Endothelial cell (in vitro differentiated cells): ENCODE measurements around the gene COL19A1. TPM values are rescaled to one million over a fixed set of nuclear protein-coding genes. Genes with fewer than 3 reads are reported as not detected.

Experiments
- DNase-seq: peaks from one replicate; pipeline ENCODE4 v3.0.0; 2021; ENCODE audit warnings: low spot score
- H3K27ac Mint-ChIP-seq: one replicate; pipeline ENCODE4 v1.8.0; 2021; ENCODE audit warnings: mixed read lengths, inconsistent platforms; ENCODE audit not compliant: unreplicated experiment
- H3K27me3 Mint-ChIP-seq: one replicate; pipeline ENCODE4 v1.8.0; 2021; ENCODE audit warnings: mild to moderate bottlenecking, moderate library complexity, mixed read lengths, inconsistent platforms; ENCODE audit not compliant: unreplicated experiment
- H3K36me3 Mint-ChIP-seq: one replicate; pipeline ENCODE4 v1.8.0; 2021; ENCODE audit warnings: mild to moderate bottlenecking, low read depth, mixed read lengths, inconsistent platforms; ENCODE audit not compliant: unreplicated experiment
- H3K4me1 Mint-ChIP-seq: one replicate; pipeline ENCODE4 v1.8.0; 2021; ENCODE audit warnings: mild to moderate bottlenecking, mixed read lengths, inconsistent platforms; ENCODE audit not compliant: unreplicated experiment
- H3K4me3 Mint-ChIP-seq: one replicate; pipeline ENCODE4 v1.8.0; 2021; ENCODE audit warnings: mild to moderate bottlenecking, mixed read lengths, inconsistent platforms; ENCODE audit not compliant: unreplicated experiment
- H3K9me3 Mint-ChIP-seq: one replicate; pipeline ENCODE4 v1.8.0; 2021; ENCODE audit warnings: mixed read lengths, inconsistent platforms; ENCODE audit not compliant: unreplicated experiment
- total RNA-seq: library from RNA; stranded (reverse); fragmentation: NEBNext Ultra II Directional; extraction: Animal tissue kit (Norgen Biotek cat#: 25700); gene quantifications from one replicate; pipeline ENCODE4 v1.2.1, GENCODE V29; 2021; ENCODE audit not compliant: unreplicated experiment
- TF ChIP-seq, protein P1 (sequence below): fragments of 200-600 bp; sonication (generic); IDR thresholded peaks from one replicate; pipeline ENCODE4 v1.5.0; 2021; ENCODE audit warnings: antibody characterized with exemption; ENCODE audit not compliant: unreplicated experiment

COL19A1 gene
- total RNA-seq, 1 donor from 2014 or later = 0.33 TPM

- Mint-ChIP-seq H3K36me3 (no peaks in the 10 kb centered on the region), H3K4me1 (peaks cover 11% of the 10 kb centered on the region), H3K27me3 (no peaks in the 10 kb centered on the region), H3K27ac (no peak overlapping the region), H3K9me3 (no peaks in the 10 kb centered on the region), H3K4me3 (no peak overlapping the region)
- peak; percentile 69 for DNase-seq
- TF ChIP-seq, protein P1, sequence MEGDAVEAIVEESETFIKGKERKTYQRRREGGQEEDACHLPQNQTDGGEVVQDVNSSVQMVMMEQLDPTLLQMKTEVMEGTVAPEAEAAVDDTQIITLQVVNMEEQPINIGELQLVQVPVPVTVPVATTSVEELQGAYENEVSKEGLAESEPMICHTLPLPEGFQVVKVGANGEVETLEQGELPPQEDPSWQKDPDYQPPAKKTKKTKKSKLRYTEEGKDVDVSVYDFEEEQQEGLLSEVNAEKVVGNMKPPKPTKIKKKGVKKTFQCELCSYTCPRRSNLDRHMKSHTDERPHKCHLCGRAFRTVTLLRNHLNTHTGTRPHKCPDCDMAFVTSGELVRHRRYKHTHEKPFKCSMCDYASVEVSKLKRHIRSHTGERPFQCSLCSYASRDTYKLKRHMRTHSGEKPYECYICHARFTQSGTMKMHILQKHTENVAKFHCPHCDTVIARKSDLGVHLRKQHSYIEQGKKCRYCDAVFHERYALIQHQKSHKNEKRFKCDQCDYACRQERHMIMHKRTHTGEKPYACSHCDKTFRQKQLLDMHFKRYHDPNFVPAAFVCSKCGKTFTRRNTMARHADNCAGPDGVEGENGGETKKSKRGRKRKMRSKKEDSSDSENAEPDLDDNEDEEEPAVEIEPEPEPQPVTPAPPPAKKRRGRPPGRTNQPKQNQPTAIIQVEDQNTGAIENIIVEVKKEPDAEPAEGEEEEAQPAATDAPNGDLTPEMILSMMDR = peak; percentile 17
Observed at GRCh38 chr6:70166088-70166958, 300.0 kb downstream of the COL19A1 start.

DNA sequence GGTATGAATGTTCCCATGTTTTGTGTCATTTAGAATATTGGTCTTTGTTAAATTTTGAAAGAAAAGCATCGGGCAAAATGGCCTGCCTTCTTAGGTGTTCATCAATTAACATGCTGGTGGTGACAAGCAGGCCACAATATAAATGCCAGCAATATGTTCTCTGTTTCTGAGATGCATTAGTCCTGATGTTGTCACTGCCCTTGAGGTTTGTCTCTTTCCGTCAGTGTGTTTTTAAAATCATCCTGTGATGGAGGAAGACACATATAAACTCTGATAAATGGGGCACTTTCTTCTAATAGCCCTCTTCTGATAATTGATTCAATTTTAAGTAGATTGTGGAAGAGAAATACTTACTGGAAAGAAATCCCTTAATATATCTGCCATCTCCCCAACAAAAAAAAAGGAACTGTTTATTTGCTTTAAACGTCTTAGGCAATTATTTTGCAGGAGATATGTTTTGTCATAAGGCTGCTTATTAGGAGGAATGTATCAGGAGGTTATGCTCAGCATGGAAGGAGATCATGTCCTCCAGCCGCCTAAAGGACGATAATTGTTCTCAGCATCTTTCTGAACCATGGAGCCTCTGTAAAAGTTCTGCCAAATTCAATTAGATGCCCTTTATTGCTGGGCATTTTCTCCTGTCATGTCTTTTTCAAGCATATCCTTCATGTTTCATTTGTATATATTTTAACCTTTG lies 302.5 kb downstream of the COL19A1 start:
- DNase-seq = no peak
- H3K27me3 Mint-ChIP-seq = no peaks in the 10 kb centered on the region
- H3K9me3 Mint-ChIP-seq = no peaks in the 10 kb centered on the region
- H3K4me1 Mint-ChIP-seq = peaks cover 10% of the 10 kb centered on the region
- no peak overlapping the region for H3K27ac Mint-ChIP-seq
- TF ChIP-seq, protein P1 = no peak
- H3K4me3 Mint-ChIP-seq = no peak overlapping the region
- no peaks in the 10 kb centered on the region for H3K36me3 Mint-ChIP-seq

DNA sequence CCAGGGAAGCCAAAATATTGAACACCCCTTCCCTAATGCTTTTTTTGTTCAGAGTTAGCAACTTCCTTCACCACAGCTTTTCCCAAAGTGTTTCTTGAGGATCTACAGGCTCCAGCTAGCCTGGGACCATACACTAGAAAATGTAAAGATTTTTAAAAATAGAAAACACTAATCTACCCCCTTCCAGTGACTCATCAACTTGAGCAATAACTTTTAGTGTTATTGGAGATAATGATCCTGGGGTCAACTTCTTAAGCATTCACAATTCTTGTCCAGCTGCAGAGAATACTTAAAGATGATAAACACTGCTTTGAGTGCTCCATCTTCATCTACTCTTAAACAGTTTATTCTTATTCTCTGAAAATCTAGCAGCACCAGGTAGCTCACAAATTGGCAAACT lies 304.9 kb downstream of the COL19A1 start:
- Mint-ChIP-seq H3K27me3 (no peaks in the 10 kb centered on the region), H3K4me3 (no peak overlapping the region), H3K9me3 (no peaks in the 10 kb centered on the region), H3K4me1 (peaks cover 7% of the 10 kb centered on the region), H3K36me3 (no peaks in the 10 kb centered on the region), H3K27ac (no peak overlapping the region)
- DNase-seq = no peak
- TF ChIP-seq, protein P1 = no peak

DNA sequence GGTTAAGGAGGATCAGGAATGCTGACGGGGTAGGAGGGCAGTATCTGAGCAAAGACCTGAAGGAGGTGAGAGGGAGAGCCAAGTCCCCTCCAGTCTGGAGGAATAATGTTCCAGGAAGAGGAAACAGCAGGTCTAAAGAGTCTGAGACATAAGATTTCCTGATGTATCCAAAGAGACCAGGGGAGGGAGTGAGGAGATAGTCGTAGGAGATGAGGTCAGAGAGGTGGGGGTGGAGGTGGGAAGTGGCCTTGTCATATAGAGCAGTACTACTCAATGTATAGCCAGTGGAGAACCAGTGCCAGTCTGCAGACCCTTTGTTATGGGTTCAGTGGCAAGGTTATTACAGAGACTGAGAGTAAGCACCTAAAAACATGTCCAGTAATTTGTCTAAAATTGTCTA lies 305.9 kb downstream of the COL19A1 start:
- no peaks in the 10 kb centered on the region for H3K36me3 Mint-ChIP-seq
- H3K4me1 Mint-ChIP-seq = peaks cover 6% of the 10 kb centered on the region
- no peaks in the 10 kb centered on the region for H3K27me3 Mint-ChIP-seq
- no peak overlapping the region for H3K4me3 Mint-ChIP-seq
- no peaks in the 10 kb centered on the region for H3K9me3 Mint-ChIP-seq
- peak overlapping the region; percentile 28 for H3K27ac Mint-ChIP-seq
- TF ChIP-seq, protein P1 = no peak
- peak; percentile 8 for DNase-seq

DNA sequence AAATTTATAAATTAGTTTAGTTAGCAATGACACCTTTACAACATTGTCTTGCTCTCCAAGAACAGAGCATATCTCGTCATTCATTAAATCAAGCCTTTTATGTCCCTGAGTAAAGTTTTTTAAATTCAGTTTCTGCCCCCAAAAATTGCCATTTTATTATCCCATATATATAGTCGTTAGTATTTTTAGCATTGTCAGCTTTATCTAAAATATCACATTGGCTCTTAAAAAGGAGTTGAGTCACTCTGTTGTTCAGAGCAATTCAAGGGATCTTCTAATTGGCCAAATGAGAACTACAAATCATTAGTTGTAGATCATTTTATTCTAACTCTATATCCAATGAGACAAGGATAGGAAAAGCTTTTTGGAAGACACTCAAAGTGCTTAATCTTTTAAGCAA lies 309.4 kb downstream of the COL19A1 start:
- Mint-ChIP-seq H3K4me3 (no peak overlapping the region), H3K9me3 (no peaks in the 10 kb centered on the region), H3K36me3 (no peaks in the 10 kb centered on the region), H3K27me3 (no peaks in the 10 kb centered on the region), H3K4me1 (peaks cover 8% of the 10 kb centered on the region), H3K27ac (no peak overlapping the region)
- TF ChIP-seq, protein P1 = no peak
- DNase-seq = no peak
